Right lobe of liver (tissue), 6 donors: Measurements from ENCODE around the gene TMEM225B. TPM values are rescaled to one million over a fixed set of nuclear protein-coding genes. Genes with fewer than 3 reads are reported as not detected.

Experiments used
- ATAC-seq, 4 donors: fragments of 200-7000 bp; cut with Tn5 transposase; one replicate each; pipeline ENCODE4 v1.9.1; 2020; ENCODE audit warnings: mild to moderate bottlenecking in 4 of 4, moderate library complexity in 4 of 4
- DNase-seq, 3 donors: peaks; one replicate each; pipeline ENCODE4 v3.0.0-alpha.2; 2020
- H3K27ac ChIP-seq, 3 donors: fragments of 200-600 bp; one replicate each; pipeline ENCODE4 v1.8.0; 2022
- H3K27me3 ChIP-seq, 2 donors: fragments of 200-600 bp; one replicate each; pipeline ENCODE4 v1.8.0; 2022
- H3K36me3 ChIP-seq, 4 donors: fragments of 200-600 bp; sonication (generic) in 1 of 4; one replicate each; pipeline versions ENCODE4 v1.5.1 to v1.8.0; 2017 to 2022; ENCODE audit warnings: control low read depth in 1 of 4
- H3K4me1 ChIP-seq, 4 donors: fragments of 200-600 bp; sonication (generic) in 1 of 4; one replicate each; pipeline versions ENCODE4 v1.5.1 to v1.8.0; 2017 to 2022; ENCODE audit warnings: control low read depth in 1 of 4
- H3K4me3 ChIP-seq, 3 donors: fragments of 200-600 bp; one replicate each; pipeline ENCODE4 v1.8.0; 2022
- H3K9me3 ChIP-seq, 4 donors: fragments of 200-600 bp; sonication (generic) in 1 of 4; one replicate each; pipeline versions ENCODE4 v1.5.1 to v1.8.0; 2017 to 2022; ENCODE audit warnings: control low read depth in 1 of 4
- CTCF ChIP-seq, 4 donors: fragments of 200-600 bp in 3 of 4; fragments of 450-650 bp in 1 of 4; IDR thresholded peaks; one replicate each; pipeline versions ENCODE4 v1.5.1 to v1.8.0; 2016 to 2022; ENCODE audit warnings: antibody characterized with exemption in 4 of 4, mild to moderate bottlenecking in 2 of 4
- POLR2A ChIP-seq: fragments of 450-650 bp; IDR thresholded peaks from one replicate; pipeline ENCODE4 v1.6.1; 2017; ENCODE audit warnings: antibody characterized with exemption, mild to moderate bottlenecking
- WGBS: methylation state at CpG from one replicate; pipeline ENCODE4 v1.1.6; 2018; ENCODE audit warnings: low coverage, low lambda C conversion rate; ENCODE audit not compliant: insufficient coverage; ENCODE audit errors: missing lambda C conversion rate; 5-methylcytosine and 5-hydroxymethylcytosine counted together
- intact Hi-C, 2 donors: fragments of 100-400 bp; cut with DNase I; formaldehyde crosslinking; loops; one replicate each; pipeline versions ENCODE4 v1.11.2 to v1.14.1; 2022
- total RNA-seq, 6 experiments: library from RNA; depleted of rRNA in 2 of 6; stranded (reverse); fragments of >200 nt in 2 of 6; fragmentation: NEBNext Ultra II Directional in 3 of 6; extraction: Animal tissue kit (Norgen Biotek cat#: 25700) in 3 of 6; gene quantifications; one replicate each; pipeline versions ENCODE4 v1.1.0 to v1.2.4, GENCODE V29; 2016 to 2023
- donor health status: DM: no; HTN: yes; CAD: no.
- donor health status: DM: no; HTN: no; CAD: no.
- donor health status: DM: no; HTN: no; CAD: no.
- donor health status: DM: no; HTN: yes; CAD: no.
- donor health status: DM: no; HTN: yes; CAD: no.

The TMEM225B gene
- total RNA-seq, 6 experiments from 2014 or later = 0.25 to 1.4 (median 0.29) TPM; not detected in 2

GRCh38 chr7:99625961-99626360, 27.9 kb downstream of the TMEM225B start:
- H3K27ac ChIP-seq = no peak overlapping the region
- H3K36me3 ChIP-seq = peaks cover 10 to 91% (median 44%) of the 10 kb centered on the region in 4 donors
- no peak for DNase-seq
- ATAC-seq = no peak
- intact Hi-C loops = no loop called here
- no peak overlapping the region for H3K4me3 ChIP-seq
- no peaks in the 10 kb centered on the region for H3K9me3 ChIP-seq
- TF ChIP-seq POLR2A (no peak), CTCF (IDR thresholded peaks at IDR 0.05) (no peak)
- H3K27me3 ChIP-seq = no peaks in the 10 kb centered on the region
- H3K4me1 ChIP-seq = peaks cover 0 to 6% (median 0%) of the 10 kb centered on the region in 4 donors
- 94% methylated on average over 4 of the region's 4 CpGs for WGBS

GRCh38 chr7:99626661-99627060, 28.6 kb downstream of the TMEM225B start:
- H3K36me3 ChIP-seq = peaks cover 10 to 84% (median 39%) of the 10 kb centered on the region in 4 donors
- 75% methylated on average over 1 of the region's 1 CpG for whole genome bisulfite sequencing
- H3K4me1 ChIP-seq = peaks cover 0 to 13% (median 0%) of the 10 kb centered on the region in 4 donors
- DNase-seq (no peak), ATAC-seq (no peak)
- no peaks in the 10 kb centered on the region for H3K9me3 ChIP-seq
- intact Hi-C loops = no loop called here
- no peak overlapping the region for H3K27ac ChIP-seq
- no peak overlapping the region for H3K4me3 ChIP-seq
- no peaks in the 10 kb centered on the region for H3K27me3 ChIP-seq
- TF ChIP-seq CTCF (IDR thresholded peaks at IDR 0.05) = no peak
- no peak for TF ChIP-seq POLR2A

GRCh38 chr7:99627513-99627912, 29.4 kb downstream of the TMEM225B start:
- Histone ChIP-seq H3K9me3 (no peaks in the 10 kb centered on the region), H3K4me1 (peaks cover 0 to 17% (median 0%) of the 10 kb centered on the region in 4 donors), H3K36me3 (peaks cover 8 to 76% (median 34%) of the 10 kb centered on the region in 4 donors), H3K4me3 (no peak overlapping the region), H3K27ac (no peak overlapping the region), H3K27me3 (no peaks in the 10 kb centered on the region)
- intact Hi-C loops = no loop called here
- DNase-seq (no peak), ATAC-seq (no peak)
- TF ChIP-seq CTCF (IDR thresholded peaks at IDR 0.05) = no peak
- no peak for TF ChIP-seq POLR2A
- WGBS = 90% methylated on average over 11 of the region's 11 CpGs

- H3K27ac ChIP-seq = no peak overlapping the region
- no peak overlapping the region for H3K4me3 ChIP-seq
- no peaks in the 10 kb centered on the region for H3K27me3 ChIP-seq
- no peak for ATAC-seq
- 78% methylated on average over 5 of the region's 14 CpGs for WGBS
- H3K36me3 ChIP-seq = peaks cover 0 to 63% (median 25%) of the 10 kb centered on the region in 4 donors
- intact Hi-C loops = no loop called here
- H3K4me1 ChIP-seq = peaks cover 0 to 17% (median 0%) of the 10 kb centered on the region in 4 donors
- TF ChIP-seq CTCF (IDR thresholded peaks at IDR 0.05) (no peak), POLR2A (no peak)
- DNase-seq = no peak
- no peaks in the 10 kb centered on the region for H3K9me3 ChIP-seq
Observed at GRCh38 chr7:99628471-99629465, 30.7 kb downstream of the TMEM225B start.
